Inflammatory macrophage treated with lipopolysaccharide for 1 hour (primary cell): Measurements from ENCODE around the gene PCDHGC5.

Experiments used
- DNase-seq, 2 donors: peaks; one replicate each; pipeline ENCODE4 v3.0.0-alpha.2; 2020 to 2022

PCDHGC5 gene

GRCh38 chr5:141488591-141489561 is at the start of gene PCDHGC5:
Gene PCDHGC5 (plus strand): TSS chr5:141489081. CDS start chr5:141489241, 160 bp downstream.
- DNase-seq: no peak

GRCh38 chr5:141439411-141440141 is 49.3 kb upstream of the PCDHGC5 start:
- no peak for DNase-seq

GRCh38 chr5:141440341-141440740 is 48.5 kb upstream of the PCDHGC5 start:
- no peak for DNase-seq

- DNase-seq: no peak
Measured at GRCh38 chr5:141441571-141442170, 47.2 kb upstream of the PCDHGC5 start.

GRCh38 chr5:141465351-141465750 is 23.5 kb upstream of the PCDHGC5 start:
- no peak for DNase-seq

- peak; percentile 72 to 77 for DNase-seq
Measured at GRCh38 chr5:141475625-141476131, 13.2 kb upstream of the PCDHGC5 start, which contains the start of gene PCDHGC3. Gene PCDHGC3 (plus strand): TSS chr5:141475966. CDS start chr5:141476117, 151 bp downstream.

GRCh38 chr5:141476132-141476911 is 12.6 kb upstream of the PCDHGC5 start:
- DNase-seq: peak; percentile 18 to 25

GRCh38 chr5:141477044-141477575 is 11.8 kb upstream of the PCDHGC5 start:
- no peak for DNase-seq

- DNase-seq: no peak
Measured at GRCh38 chr5:141477815-141478214, 11.1 kb upstream of the PCDHGC5 start.

DNA sequence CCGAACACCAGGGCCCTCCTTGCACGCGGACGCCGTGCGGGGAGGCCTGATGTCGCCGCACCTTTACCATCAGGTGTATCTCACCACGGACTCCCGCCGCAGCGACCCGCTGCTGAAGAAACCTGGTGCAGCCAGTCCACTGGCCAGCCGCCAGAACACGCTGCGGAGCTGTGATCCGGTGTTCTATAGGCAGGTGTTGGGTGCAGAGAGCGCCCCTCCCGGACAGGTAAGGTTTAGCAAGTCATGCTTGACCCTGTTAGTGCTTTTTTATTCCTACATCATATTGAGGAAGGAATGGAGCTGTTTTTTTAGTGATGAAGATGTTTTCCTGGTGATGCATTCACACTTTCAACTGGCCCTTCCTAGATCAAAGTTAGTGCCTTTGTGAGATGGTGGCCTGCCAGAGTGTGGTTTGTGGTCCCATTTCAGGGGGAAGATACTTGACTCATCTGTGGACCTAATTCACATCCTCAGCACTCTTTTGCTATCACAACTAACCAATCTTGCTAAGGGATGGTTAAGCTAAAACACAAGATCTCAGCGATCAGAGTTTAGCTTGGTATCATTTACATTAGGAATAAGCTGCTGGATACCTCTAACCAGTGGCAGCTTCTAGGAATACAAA is 10.4 kb upstream of the PCDHGC5 start:
- no peak for DNase-seq

DNA sequence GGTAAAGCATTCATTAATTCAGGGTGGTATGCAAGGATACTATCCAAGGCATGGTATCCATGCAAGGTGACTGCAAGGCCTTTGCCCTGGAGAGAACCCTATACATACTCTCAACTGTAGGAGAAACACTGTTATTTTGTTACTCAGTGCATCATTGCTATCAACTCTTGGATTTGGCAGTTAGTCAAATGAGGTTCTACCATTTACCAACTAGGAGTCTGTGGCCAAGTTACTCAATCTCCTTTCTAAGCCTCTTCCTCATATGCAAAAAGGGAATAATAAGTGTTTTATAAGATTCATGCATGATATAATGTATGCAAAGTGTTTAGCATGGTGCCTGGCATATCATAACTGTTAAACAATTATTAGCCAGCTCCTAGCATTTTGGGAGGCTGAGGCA is 9.1 kb upstream of the PCDHGC5 start:
- peak in 1 of 2 donors; percentile 21 for DNase-seq

DNA sequence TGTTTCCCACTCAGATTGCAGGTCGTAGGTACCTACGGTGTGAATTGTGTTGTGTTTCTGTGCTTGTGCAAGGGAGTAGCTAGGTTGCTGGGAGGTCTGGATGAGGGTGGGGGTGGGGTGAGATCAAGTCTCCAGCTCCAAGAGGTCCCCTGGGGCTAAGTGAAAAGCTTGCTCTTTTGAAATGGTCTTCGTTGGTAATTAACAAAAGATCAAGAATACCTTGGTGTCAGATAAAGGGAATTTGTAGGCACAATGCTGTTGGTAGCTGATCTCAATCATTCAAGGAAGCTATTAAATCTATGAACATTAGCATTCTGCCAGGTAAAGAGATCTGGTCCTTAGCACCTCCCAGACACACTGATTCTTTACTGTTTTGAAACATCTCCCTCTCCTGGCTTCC is 5.0 kb upstream of the PCDHGC5 start:
- DNase-seq: no peak

DNA sequence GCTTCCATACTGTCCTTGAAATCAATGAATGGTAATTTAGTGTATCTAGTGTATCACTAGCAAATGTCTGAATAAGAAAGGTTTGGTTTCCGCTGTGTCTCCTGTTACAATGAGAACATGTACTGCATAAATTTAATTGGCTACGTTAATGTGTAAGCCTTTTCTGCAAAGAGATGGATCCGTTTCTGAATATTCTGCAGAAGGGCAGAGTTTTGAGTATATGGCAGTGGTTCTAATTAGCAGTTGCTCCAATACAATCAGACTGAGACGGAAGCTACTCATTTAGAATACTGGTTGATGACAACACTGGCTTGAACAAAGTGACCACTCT is 4.6 kb upstream of the PCDHGC5 start:
- no peak for DNase-seq

GRCh38 chr5:141484641-141485311 is 4.1 kb upstream of the PCDHGC5 start, which contains the start of gene PCDHGC4:
Gene PCDHGC4 (plus strand): TSS chr5:141485030. CDS start chr5:141485174, 144 bp downstream.
- DNase-seq: no peak

DNA sequence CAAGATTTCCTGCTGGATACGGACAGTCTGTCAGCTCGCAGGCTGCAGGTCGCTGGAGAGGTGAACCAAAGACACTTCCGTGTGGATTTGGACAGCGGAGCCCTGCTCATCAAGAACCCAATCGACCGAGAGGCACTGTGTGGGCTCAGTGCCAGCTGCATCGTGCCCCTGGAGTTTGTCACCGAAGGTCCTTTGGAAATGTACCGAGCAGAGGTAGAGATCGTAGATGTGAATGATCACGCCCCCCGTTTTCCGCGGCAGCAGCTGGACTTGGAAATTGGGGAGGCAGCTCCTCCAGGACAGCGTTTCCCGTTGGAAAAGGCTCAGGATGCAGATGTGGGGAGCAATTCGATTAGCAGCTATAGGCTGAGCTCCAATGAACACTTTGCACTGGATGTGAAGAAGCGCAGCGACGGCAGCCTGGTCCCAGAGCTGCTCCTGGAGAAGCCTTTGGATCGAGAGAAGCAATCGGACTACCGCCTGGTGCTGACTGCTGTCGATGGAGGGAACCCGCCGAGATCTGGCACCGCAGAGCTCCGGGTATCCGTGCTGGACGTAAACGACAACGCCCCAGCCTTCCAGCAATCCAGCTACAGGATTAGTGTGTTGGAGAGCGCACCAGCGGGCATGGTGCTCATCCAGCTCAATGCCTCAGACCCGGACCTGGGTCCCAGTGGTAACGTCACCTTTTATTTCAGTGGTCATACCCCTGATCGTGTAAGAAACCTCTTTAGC is 3.4 kb upstream of the PCDHGC5 start:
- no peak for DNase-seq

DNA sequence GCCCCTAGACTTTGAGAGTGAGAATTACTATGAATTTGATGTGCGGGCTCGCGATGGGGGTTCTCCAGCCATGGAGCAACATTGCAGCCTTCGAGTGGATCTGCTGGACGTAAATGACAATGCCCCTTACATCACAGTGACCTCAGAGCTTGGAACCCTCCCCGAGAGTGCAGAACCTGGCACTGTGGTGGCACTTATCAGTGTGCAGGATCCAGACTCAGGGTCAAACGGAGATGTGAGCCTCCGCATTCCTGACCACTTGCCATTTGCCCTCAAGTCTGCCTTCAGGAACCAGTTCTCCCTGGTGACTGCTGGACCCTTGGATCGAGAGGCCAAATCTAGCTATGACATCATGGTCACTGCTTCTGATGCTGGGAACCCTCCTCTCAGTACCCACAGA is 2.8 kb upstream of the PCDHGC5 start:
- no peak for DNase-seq

DNA sequence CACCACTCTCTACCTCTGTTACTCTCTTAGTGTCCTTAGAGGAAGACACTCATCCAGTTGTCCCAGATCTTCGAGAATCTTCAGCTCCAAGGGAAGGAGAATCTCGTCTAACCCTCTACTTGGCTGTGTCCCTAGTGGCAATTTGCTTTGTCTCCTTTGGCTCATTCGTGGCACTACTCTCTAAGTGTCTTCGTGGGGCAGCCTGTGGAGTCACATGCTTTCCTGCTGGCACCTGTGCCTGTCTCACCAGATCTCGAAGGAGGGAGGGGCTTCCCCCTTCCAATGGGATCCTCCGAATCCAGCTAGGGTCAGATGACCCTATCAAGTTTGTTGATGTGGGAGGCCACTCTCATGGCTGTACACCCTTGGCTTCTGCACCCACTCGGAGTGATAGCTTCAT is 1.8 kb upstream of the PCDHGC5 start:
- no peak for DNase-seq

DNA sequence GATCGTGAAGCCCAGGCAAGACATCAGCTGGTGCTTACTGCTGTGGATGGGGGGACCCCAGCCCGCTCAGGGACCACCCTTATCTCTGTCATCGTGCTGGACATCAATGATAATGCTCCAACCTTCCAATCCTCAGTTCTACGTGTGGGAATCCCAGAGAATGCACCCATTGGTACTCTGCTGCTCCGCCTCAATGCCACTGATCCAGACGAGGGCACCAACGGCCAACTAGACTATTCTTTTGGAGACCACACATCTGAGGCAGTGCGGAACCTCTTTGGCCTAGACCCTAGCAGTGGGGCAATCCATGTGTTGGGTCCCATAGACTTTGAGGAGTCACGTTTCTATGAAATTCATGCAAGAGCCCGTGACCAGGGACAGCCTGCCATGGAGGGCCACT is 960 bp downstream of the PCDHGC5 start:
- DNase-seq: no peak

DNA sequence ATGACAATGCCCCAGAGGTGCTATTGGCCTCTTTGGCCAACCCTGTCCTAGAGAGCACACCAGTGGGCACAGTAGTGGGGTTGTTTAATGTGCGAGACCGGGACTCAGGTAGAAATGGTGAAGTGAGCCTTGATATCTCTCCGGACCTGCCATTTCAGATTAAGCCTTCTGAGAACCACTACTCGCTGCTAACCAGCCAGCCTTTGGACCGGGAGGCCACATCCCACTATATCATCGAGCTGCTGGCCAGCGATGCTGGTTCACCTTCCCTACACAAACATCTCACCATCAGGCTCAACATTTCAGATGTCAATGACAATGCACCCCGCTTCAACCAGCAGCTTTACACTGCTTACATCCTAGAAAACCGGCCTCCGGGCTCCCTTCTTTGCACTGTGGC is 1.4 kb downstream of the PCDHGC5 start:
- no peak for DNase-seq

GRCh38 chr5:141490771-141491170 is 1.9 kb downstream of the PCDHGC5 start:
- DNase-seq: no peak
